K562 (cell line): ENCODE results near the gene SSH3.

ENCODE experiments used
- ARID2 ChIP-seq: fragments of 450-650 bp; IDR thresholded peaks from 2 replicates; pipeline ENCODE4 v1.6.1; 2017; ENCODE audit warnings: antibody characterized with exemption, mild to moderate bottlenecking
- DPF2 ChIP-seq: fragments of 450-650 bp; IDR thresholded peaks from 2 replicates; pipeline ENCODE4 v1.6.1; 2016
- EGR1 ChIP-seq: fragments of 450-650 bp; conservative IDR thresholded peaks from 2 replicates; pipeline ENCODE4 v1.6.1; 2017; ENCODE audit warnings: mild to moderate bottlenecking
- FOXA1 ChIP-seq: fragments of 450-650 bp; IDR thresholded peaks from 2 replicates; pipeline ENCODE4 v1.6.1; 2016; ENCODE audit warnings: mild to moderate bottlenecking, borderline replicate concordance
- HMG20B ChIP-seq: fragments of 250-450 bp; sonication (Bioruptor Pico); IDR thresholded peaks from 2 replicates; pipeline ENCODE4 v1.5.0; 2021; ENCODE audit warnings: mild to moderate bottlenecking
- MEIS2 ChIP-seq: fragments of 450-650 bp; IDR thresholded peaks from 2 replicates; pipeline ENCODE4 v1.6.1; 2014; ENCODE audit warnings: mild to moderate bottlenecking; ENCODE audit not compliant: partially characterized antibody
- POLR2AphosphoS5 ChIP-seq: IDR thresholded peaks from 2 replicates; pipeline ENCODE4 v1.6.1; 2011; ENCODE audit warnings: mild to moderate bottlenecking, low read depth, low read length, moderate library complexity; ENCODE audit not compliant: control insufficient read depth, insufficient read depth
- POLR2G ChIP-seq: fragments of 200-400 bp; formaldehyde crosslinking; IDR thresholded peaks from 2 replicates; pipeline ENCODE4 v1.6.1; 2017; ENCODE audit warnings: low read depth, mild to moderate bottlenecking, antibody characterized with exemption, low read length, moderate library complexity
- RNF2 ChIP-seq: sonication (generic); IDR thresholded peaks from 2 replicates; pipeline ENCODE4 v1.6.1; 2016
- SP1 ChIP-seq: sonication (generic); formaldehyde crosslinking; IDR thresholded peaks from 2 replicates; pipeline ENCODE4 v1.8.1; 2022; ENCODE audit warnings: mild to moderate bottlenecking, missing genetic modification reagents
- ZNF644 ChIP-seq: fragments of 200-800 bp; sonication (Bioruptor generic); IDR thresholded peaks from 2 replicates; pipeline ENCODE4 v1.6.1; 2016; ENCODE audit warnings: low read depth, missing genetic modification characterization, missing compliant biosample characterization
- TF ChIP-seq, protein P1 (sequence below): fragments of 450-650 bp; IDR thresholded peaks from 2 replicates; pipeline ENCODE4 v1.6.1; 2017; ENCODE audit warnings: antibody characterized with exemption
- TF ChIP-seq, protein P2 (sequence below): sonication (generic); formaldehyde crosslinking; IDR thresholded peaks from 2 replicates; pipeline ENCODE4 v1.8.0; 2022; ENCODE audit warnings: missing genetic modification reagents, mild to moderate bottlenecking, borderline replicate concordance
- TF ChIP-seq, protein P3 (sequence below), 3 experiments: IDR thresholded peaks in 2 of 3; conservative IDR thresholded peaks in 1 of 3; 2 replicates each; pipeline ENCODE4 v1.5.1; 2011 to 2012; ENCODE audit warnings: low read length in 3 of 3, mild to moderate bottlenecking in 3 of 3, control low read depth in 2 of 3, improper control_type of control experiment in 1 of 3, inconsistent platforms in 1 of 3, low read depth in 1 of 3, mixed read lengths in 1 of 3, moderate library complexity in 1 of 3; ENCODE audit not compliant: insufficient read depth in 2 of 3

DNA sequence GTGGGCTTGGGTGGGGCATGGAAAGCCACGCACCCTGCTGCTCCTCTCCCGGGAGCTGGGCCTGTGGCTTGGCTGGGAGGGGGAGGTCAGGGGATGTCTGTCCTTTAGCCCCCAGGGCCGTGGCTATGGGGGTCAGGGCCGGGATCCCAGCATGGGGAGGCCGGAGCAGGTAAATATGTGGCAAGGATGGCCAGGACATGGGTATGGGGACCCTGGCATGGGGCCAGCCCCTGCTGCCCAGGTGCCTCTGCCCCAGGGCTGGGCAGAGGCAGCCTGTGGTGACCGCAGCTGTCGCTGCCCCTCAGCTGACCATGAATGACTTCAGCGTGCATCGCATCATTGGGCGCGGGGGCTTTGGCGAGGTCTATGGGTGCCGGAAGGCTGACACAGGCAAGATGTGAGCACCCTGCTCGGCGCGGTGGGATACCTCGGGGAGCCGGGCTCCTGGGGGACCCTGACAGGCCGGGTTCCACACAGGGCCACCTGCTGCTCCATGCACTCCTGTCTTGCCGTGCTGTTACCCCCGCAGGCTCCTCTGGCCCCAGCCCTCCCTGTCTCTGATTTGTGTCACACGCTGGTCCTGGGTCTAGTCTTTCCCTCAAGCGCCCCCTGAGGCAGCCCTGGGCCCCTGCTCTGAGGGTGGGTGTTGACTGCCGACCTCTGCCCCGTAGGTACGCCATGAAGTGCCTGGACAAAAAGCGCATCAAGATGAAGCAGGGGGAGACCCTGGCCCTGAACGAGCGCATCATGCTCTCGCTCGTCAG, 22.4 kb upstream of the SSH3 start:
- TF ChIP-seq RNF2 (no peak), POLR2G (no peak; the same call in 1 of the 2 replicates), FOXA1 (no peak), MEIS2 (no peak), POLR2AphosphoS5 (no peak), HMG20B (CRISPR knock-in tag) (no peak), ARID2 (no peak), DPF2 (no peak), ZNF644 (tag) (no peak), SP1 (CRISPR knock-in tag) (no peak), EGR1 (no peak)
- TF ChIP-seq, protein P1, sequence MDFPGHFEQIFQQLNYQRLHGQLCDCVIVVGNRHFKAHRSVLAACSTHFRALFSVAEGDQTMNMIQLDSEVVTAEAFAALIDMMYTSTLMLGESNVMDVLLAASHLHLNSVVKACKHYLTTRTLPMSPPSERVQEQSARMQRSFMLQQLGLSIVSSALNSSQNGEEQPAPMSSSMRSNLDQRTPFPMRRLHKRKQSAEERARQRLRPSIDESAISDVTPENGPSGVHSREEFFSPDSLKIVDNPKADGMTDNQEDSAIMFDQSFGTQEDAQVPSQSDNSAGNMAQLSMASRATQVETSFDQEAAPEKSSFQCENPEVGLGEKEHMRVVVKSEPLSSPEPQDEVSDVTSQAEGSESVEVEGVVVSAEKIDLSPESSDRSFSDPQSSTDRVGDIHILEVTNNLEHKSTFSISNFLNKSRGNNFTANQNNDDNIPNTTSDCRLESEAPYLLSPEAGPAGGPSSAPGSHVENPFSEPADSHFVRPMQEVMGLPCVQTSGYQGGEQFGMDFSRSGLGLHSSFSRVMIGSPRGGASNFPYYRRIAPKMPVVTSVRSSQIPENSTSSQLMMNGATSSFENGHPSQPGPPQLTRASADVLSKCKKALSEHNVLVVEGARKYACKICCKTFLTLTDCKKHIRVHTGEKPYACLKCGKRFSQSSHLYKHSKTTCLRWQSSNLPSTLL, result no peak
- TF ChIP-seq, protein P2, sequence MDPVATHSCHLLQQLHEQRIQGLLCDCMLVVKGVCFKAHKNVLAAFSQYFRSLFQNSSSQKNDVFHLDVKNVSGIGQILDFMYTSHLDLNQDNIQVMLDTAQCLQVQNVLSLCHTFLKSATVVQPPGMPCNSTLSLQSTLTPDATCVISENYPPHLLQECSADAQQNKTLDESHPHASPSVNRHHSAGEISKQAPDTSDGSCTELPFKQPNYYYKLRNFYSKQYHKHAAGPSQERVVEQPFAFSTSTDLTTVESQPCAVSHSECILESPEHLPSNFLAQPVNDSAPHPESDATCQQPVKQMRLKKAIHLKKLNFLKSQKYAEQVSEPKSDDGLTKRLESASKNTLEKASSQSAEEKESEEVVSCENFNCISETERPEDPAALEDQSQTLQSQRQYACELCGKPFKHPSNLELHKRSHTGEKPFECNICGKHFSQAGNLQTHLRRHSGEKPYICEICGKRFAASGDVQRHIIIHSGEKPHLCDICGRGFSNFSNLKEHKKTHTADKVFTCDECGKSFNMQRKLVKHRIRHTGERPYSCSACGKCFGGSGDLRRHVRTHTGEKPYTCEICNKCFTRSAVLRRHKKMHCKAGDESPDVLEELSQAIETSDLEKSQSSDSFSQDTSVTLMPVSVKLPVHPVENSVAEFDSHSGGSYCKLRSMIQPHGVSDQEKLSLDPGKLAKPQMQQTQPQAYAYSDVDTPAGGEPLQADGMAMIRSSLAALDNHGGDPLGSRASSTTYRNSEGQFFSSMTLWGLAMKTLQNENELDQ, result no peak
- TF ChIP-seq, protein P3, sequence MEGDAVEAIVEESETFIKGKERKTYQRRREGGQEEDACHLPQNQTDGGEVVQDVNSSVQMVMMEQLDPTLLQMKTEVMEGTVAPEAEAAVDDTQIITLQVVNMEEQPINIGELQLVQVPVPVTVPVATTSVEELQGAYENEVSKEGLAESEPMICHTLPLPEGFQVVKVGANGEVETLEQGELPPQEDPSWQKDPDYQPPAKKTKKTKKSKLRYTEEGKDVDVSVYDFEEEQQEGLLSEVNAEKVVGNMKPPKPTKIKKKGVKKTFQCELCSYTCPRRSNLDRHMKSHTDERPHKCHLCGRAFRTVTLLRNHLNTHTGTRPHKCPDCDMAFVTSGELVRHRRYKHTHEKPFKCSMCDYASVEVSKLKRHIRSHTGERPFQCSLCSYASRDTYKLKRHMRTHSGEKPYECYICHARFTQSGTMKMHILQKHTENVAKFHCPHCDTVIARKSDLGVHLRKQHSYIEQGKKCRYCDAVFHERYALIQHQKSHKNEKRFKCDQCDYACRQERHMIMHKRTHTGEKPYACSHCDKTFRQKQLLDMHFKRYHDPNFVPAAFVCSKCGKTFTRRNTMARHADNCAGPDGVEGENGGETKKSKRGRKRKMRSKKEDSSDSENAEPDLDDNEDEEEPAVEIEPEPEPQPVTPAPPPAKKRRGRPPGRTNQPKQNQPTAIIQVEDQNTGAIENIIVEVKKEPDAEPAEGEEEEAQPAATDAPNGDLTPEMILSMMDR (IDR thresholded peaks at IDR 0.05 in 2 of 3, conservative IDR thresholded peaks at IDR 0.05 in 1 of 3; ENCODE audit: insufficient read depth in 2 of 3, low read depth in 1 of 3, low read length in 3 of 3), result no peak
